Progenitor cell of endocrine pancreas (in vitro differentiated cells): Measurements from ENCODE around the gene N4BP3. TPM values are rescaled to one million over a fixed set of nuclear protein-coding genes. Genes with fewer than 3 reads are reported as not detected.

ENCODE experiments used
- DNase-seq: peaks from one replicate; pipeline ENCODE4 v3.0.0; 2021; ENCODE audit warnings: low spot score; ENCODE audit not compliant: unreplicated experiment
- H3K27ac Mint-ChIP-seq: 2 replicates; pipeline ENCODE4 v1.8.0; 2021; ENCODE audit warnings: mild to moderate bottlenecking, moderate library complexity, mixed read lengths
- H3K27me3 Mint-ChIP-seq: 2 replicates; pipeline ENCODE4 v1.8.0; 2021; ENCODE audit warnings: mixed read lengths
- H3K36me3 Mint-ChIP-seq: 2 replicates; pipeline ENCODE4 v1.8.0; 2022; ENCODE audit warnings: mixed read lengths; ENCODE audit not compliant: insufficient read depth
- H3K4me1 Mint-ChIP-seq: 2 replicates; pipeline ENCODE4 v1.8.0; 2021; ENCODE audit warnings: low read depth, mixed read lengths
- H3K4me3 Mint-ChIP-seq: 2 replicates; pipeline ENCODE4 v1.8.0; 2021; ENCODE audit warnings: low read depth, mild to moderate bottlenecking, moderate library complexity, mixed read lengths
- H3K9me3 Mint-ChIP-seq: 2 replicates; pipeline ENCODE4 v1.8.0; 2021; ENCODE audit warnings: low read depth, mixed read lengths
- total RNA-seq: library from RNA; stranded (reverse); gene quantifications from 2 replicates; pipeline ENCODE4 v1.2.1, GENCODE V29; 2021
- TF ChIP-seq, protein P1 (sequence below): fragments of 200-600 bp; sonication (generic); IDR thresholded peaks from one replicate; pipeline ENCODE4 v1.5.0; 2021; ENCODE audit warnings: antibody characterized with exemption, mild to moderate bottlenecking; ENCODE audit not compliant: unreplicated experiment

N4BP3 gene
- total RNA-seq, 1 donor from 2014 or later, result 1.9 TPM

DNA sequence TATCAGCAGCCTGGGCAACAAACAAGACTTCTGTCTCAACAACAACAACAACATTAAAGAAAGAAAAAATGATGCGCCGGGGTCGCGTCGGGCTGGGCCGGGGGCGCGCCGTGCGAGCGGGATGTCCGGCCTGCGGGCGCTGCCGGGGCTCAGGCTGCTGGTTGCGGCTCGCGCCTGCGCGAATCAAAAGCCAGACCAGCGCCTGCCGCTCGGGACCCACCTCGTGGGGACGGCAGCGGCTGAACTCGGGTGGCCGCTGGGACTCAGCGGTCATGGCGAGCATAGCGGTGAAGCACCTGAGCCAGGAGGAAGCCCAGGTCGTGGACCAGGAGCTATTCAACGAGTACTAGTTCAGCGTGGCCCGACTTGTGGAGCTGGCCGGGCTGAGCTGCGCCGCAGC lies 52.2 kb downstream of the N4BP3 start:
- Mint-ChIP-seq H3K4me3 (no peak overlapping the region), H3K4me1 (peaks cover 4% of the 10 kb centered on the region), H3K9me3 (no peaks in the 10 kb centered on the region), H3K36me3 (no peaks in the 10 kb centered on the region), H3K27ac (no peak overlapping the region), H3K27me3 (peaks cover 37% of the 10 kb centered on the region)
- DNase-seq, result no peak
- TF ChIP-seq, protein P1, sequence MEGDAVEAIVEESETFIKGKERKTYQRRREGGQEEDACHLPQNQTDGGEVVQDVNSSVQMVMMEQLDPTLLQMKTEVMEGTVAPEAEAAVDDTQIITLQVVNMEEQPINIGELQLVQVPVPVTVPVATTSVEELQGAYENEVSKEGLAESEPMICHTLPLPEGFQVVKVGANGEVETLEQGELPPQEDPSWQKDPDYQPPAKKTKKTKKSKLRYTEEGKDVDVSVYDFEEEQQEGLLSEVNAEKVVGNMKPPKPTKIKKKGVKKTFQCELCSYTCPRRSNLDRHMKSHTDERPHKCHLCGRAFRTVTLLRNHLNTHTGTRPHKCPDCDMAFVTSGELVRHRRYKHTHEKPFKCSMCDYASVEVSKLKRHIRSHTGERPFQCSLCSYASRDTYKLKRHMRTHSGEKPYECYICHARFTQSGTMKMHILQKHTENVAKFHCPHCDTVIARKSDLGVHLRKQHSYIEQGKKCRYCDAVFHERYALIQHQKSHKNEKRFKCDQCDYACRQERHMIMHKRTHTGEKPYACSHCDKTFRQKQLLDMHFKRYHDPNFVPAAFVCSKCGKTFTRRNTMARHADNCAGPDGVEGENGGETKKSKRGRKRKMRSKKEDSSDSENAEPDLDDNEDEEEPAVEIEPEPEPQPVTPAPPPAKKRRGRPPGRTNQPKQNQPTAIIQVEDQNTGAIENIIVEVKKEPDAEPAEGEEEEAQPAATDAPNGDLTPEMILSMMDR, result no peak

DNA sequence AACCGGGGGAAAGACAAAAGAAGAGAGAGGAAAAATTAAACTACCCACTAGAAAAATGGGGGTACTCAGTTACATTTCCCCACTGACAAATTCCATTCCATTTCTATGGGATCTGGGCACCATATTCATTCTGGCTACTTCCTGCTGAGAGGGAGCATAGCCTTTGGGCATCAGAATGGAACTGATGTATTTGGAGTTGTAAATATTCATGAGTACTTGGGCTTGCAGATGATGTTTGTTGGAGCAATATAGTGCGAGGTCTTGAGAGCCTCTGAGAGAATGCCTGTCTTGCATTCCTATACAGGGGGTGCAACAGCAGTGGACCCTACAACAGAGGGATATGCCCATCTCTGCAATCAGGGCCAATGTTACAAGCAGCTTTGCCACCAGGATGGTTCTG lies 57.1 kb downstream of the N4BP3 start:
- Mint-ChIP-seq H3K4me3 (no peak overlapping the region), H3K36me3 (no peaks in the 10 kb centered on the region), H3K9me3 (no peaks in the 10 kb centered on the region), H3K4me1 (no peaks in the 10 kb centered on the region), H3K27ac (no peak overlapping the region), H3K27me3 (peaks cover 10% of the 10 kb centered on the region)
- TF ChIP-seq, protein P1, result no peak
- DNase-seq, result no peak

DNA sequence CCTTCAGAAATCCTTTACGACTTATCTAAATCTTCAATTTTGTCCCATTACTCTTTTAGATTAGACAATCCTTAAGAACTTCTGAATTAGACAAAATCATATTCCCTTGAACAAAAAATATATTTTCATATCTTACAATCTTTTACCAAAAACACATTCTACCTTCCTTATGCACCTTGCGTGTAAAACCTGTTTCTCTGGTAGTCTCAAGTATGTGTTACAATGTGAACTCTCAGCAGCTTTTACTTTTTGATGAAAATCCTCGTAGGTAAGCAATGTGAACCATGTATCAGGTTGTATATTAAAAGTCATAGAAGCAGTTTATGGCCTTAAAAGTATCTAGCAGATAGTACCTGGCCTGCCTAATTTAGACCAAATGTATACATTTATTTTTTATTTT lies 61.1 kb downstream of the N4BP3 start:
- TF ChIP-seq, protein P1, result no peak
- Mint-ChIP-seq H3K4me1 (no peaks in the 10 kb centered on the region), H3K4me3 (no peak overlapping the region), H3K9me3 (no peaks in the 10 kb centered on the region), H3K27me3 (peaks cover 6% of the 10 kb centered on the region), H3K27ac (no peak overlapping the region), H3K36me3 (no peaks in the 10 kb centered on the region)
- DNase-seq, result no peak

Other genes starting within 250 kb of the N4BP3 start
- not detected in 2 replicates for gene PROP1, start 117.3 kb upstream of the N4BP3 start, total RNA-seq
- 44.9 and 48.5 TPM in 2 replicates for gene RMND5B, start 17.5 kb downstream of the N4BP3 start, total RNA-seq
- gene NHP2, start 40.4 kb downstream of the N4BP3 start, total RNA-seq, result 114 and 119 TPM in 2 replicates
- not detected in 2 replicates for gene GMCL2, start 73.8 kb downstream of the N4BP3 start, total RNA-seq
- gene HNRNPAB, start 91.0 kb downstream of the N4BP3 start, total RNA-seq, result 214 and 223 TPM in 2 replicates
- 113 and 123 TPM in 2 replicates for gene PHYKPL, start 119.3 kb downstream of the N4BP3 start, total RNA-seq